Fibroblast of mammary gland (primary cell): Measurements from ENCODE around the gene RIMS4.

ENCODE experiments used
- DNase-seq: peaks from one replicate; pipeline ENCODE4 v3.0.0-alpha.2; 2010; ENCODE audit warnings: low read depth
- H3K4me3 ChIP-seq: 2 replicates; pipeline ENCODE4 v1.5.1; 2011; ENCODE audit warnings: low read depth, mild to moderate bottlenecking, low read length, moderate library complexity; ENCODE audit not compliant: control insufficient read depth
- CTCF ChIP-seq: conservative IDR thresholded peaks from 2 replicates; pipeline ENCODE4 v1.5.1; 2011; ENCODE audit warnings: low read depth, low read length, inconsistent platforms; ENCODE audit not compliant: control insufficient read depth, insufficient read depth

RIMS4 gene

GRCh38 chr20:44839481-44839880 is 29.1 kb upstream of the RIMS4 start:
- no peak for TF ChIP-seq CTCF
- no peak overlapping the region for H3K4me3 ChIP-seq
- no peak for DNase-seq

- no peak for TF ChIP-seq CTCF
Observed at GRCh38 chr20:44838521-44838920, 28.2 kb upstream of the RIMS4 start.

GRCh38 chr20:44837946-44838345 is 27.6 kb upstream of the RIMS4 start:
- no peak for DNase-seq
- no peak for TF ChIP-seq CTCF
- no peak overlapping the region for H3K4me3 ChIP-seq

More at GRCh38 chr20:44838521-44838920, 28.2 kb upstream of the RIMS4 start:
- no peak overlapping the region for H3K4me3 ChIP-seq
- DNase-seq, result no peak

- H3K4me3 ChIP-seq, result no peak overlapping the region
- TF ChIP-seq CTCF, result no peak
- DNase-seq, result no peak
Observed at GRCh38 chr20:44836601-44837120, 26.3 kb upstream of the RIMS4 start.

GRCh38 chr20:44835661-44836221 is 25.4 kb upstream of the RIMS4 start:
- TF ChIP-seq CTCF, result no peak
- no peak overlapping the region for H3K4me3 ChIP-seq
- DNase-seq, result no peak

GRCh38 chr20:44835116-44835515 is 24.8 kb upstream of the RIMS4 start:
- DNase-seq, result no peak
- H3K4me3 ChIP-seq, result no peak overlapping the region
- no peak for TF ChIP-seq CTCF

- no peak for TF ChIP-seq CTCF
- no peak for DNase-seq
- H3K4me3 ChIP-seq, result no peak overlapping the region
Observed at GRCh38 chr20:44834693-44835092, 24.3 kb upstream of the RIMS4 start.
